Parathyroid adenoma (tissue), 2 donors: ENCODE data around the gene RGPD8.

Experiments used
- H2AFZ ChIP-seq: fragments of 300-600 bp; sonication (generic); one replicate; pipeline ENCODE4 v1.7.0; 2017; ENCODE audit warnings: antibody characterized with exemption, mild to moderate bottlenecking
- H3K27ac ChIP-seq: fragments of 300-600 bp; sonication (generic); one replicate; pipeline ENCODE4 v1.7.0; 2017
- H3K27me3 ChIP-seq: fragments of 300-600 bp; sonication (generic); one replicate; pipeline ENCODE4 v1.7.0; 2017; ENCODE audit warnings: low read length; ENCODE audit not compliant: control insufficient read depth, insufficient read depth
- H3K36me3 ChIP-seq: fragments of 300-600 bp; sonication (generic); one replicate; pipeline ENCODE4 v1.7.0; 2017; ENCODE audit warnings: low read length; ENCODE audit not compliant: control insufficient read depth, insufficient read depth
- H3K4me1 ChIP-seq: fragments of 300-600 bp; sonication (generic); one replicate; pipeline ENCODE4 v1.7.0; 2017; ENCODE audit warnings: control low read depth
- H3K4me2 ChIP-seq: fragments of 300-600 bp; sonication (generic); one replicate; pipeline ENCODE4 v1.7.0; 2017; ENCODE audit warnings: low read length
- H3K4me3 ChIP-seq: fragments of 300-600 bp; sonication (generic); one replicate; pipeline ENCODE4 v1.7.0; 2017; ENCODE audit warnings: low read depth, low read length
- H3K79me2 ChIP-seq: fragments of 300-600 bp; sonication (generic); one replicate; pipeline ENCODE4 v1.7.0; 2017; ENCODE audit warnings: control low read depth
- H3K9ac ChIP-seq: fragments of 300-600 bp; sonication (generic); one replicate; pipeline ENCODE4 v1.7.0; 2017; ENCODE audit warnings: mild to moderate bottlenecking
- H3K9me3 ChIP-seq: fragments of 300-600 bp; sonication (generic); one replicate; pipeline ENCODE4 v1.7.0; 2017; ENCODE audit warnings: low read length; ENCODE audit not compliant: control insufficient read depth
- CTCF ChIP-seq: fragments of 300-600 bp; sonication (generic); IDR thresholded peaks from one replicate; pipeline ENCODE4 v1.7.0; 2017; ENCODE audit warnings: antibody characterized with exemption, mild to moderate bottlenecking
- donor health status: primary hyperparathyroidism.

Gene RGPD8

GRCh38 chr2:112340475-112341267, 92.8 kb downstream of the RGPD8 start:
- Histone ChIP-seq H3K27ac (no peak overlapping the region), H3K27me3 (no peaks in the 10 kb centered on the region), H3K4me3 (no peak overlapping the region), H3K4me1 (no peaks in the 10 kb centered on the region), H3K79me2 (no peaks in the 10 kb centered on the region), H3K9ac (no peak overlapping the region), H2AFZ (no peak overlapping the region), H3K36me3 (no peaks in the 10 kb centered on the region), H3K4me2 (no peak overlapping the region), H3K9me3 (no peaks in the 10 kb centered on the region)
- TF ChIP-seq CTCF = no peak

- Histone ChIP-seq H3K27ac (no peak overlapping the region), H3K4me1 (no peaks in the 10 kb centered on the region), H3K9me3 (no peaks in the 10 kb centered on the region), H3K4me2 (no peak overlapping the region), H3K79me2 (no peaks in the 10 kb centered on the region), H2AFZ (no peak overlapping the region), H3K36me3 (no peaks in the 10 kb centered on the region), H3K27me3 (no peaks in the 10 kb centered on the region), H3K9ac (no peak overlapping the region), H3K4me3 (no peak overlapping the region)
- TF ChIP-seq CTCF = no peak
Measured at GRCh38 chr2:112339986-112340385, 93.5 kb downstream of the RGPD8 start.

GRCh38 chr2:112335600-112335999, 97.8 kb downstream of the RGPD8 start:
- Histone ChIP-seq H3K4me1 (no peaks in the 10 kb centered on the region), H2AFZ (no peak overlapping the region), H3K27ac (no peak overlapping the region)

GRCh38 chr2:112332123-112332696, 101.2 kb downstream of the RGPD8 start:
- Histone ChIP-seq H3K9me3 (no peaks in the 10 kb centered on the region), H3K79me2 (no peaks in the 10 kb centered on the region), H3K27me3 (no peaks in the 10 kb centered on the region), H3K4me2 (no peak overlapping the region), H3K4me3 (no peak overlapping the region), H3K9ac (no peak overlapping the region), H3K4me1 (no peaks in the 10 kb centered on the region), H3K27ac (no peak overlapping the region), H2AFZ (no peak overlapping the region), H3K36me3 (no peaks in the 10 kb centered on the region)
- no peak for TF ChIP-seq CTCF

More at GRCh38 chr2:112335600-112335999, 97.8 kb downstream of the RGPD8 start:
- TF ChIP-seq CTCF = no peak
- Histone ChIP-seq H3K27me3 (no peaks in the 10 kb centered on the region), H3K79me2 (no peaks in the 10 kb centered on the region), H3K4me2 (no peak overlapping the region), H3K9me3 (no peaks in the 10 kb centered on the region), H3K4me3 (no peak overlapping the region), H3K36me3 (no peaks in the 10 kb centered on the region), H3K9ac (no peak overlapping the region)
